Measurements from ENCODE around the gene ISLR. TPM values are rescaled to one million over a fixed set of nuclear protein-coding genes. Genes with fewer than 3 reads are reported as not detected.

The ISLR gene
- total RNA-seq, 2 donors from 2014 or later, result 51.7 to 108 TPM

DNA sequence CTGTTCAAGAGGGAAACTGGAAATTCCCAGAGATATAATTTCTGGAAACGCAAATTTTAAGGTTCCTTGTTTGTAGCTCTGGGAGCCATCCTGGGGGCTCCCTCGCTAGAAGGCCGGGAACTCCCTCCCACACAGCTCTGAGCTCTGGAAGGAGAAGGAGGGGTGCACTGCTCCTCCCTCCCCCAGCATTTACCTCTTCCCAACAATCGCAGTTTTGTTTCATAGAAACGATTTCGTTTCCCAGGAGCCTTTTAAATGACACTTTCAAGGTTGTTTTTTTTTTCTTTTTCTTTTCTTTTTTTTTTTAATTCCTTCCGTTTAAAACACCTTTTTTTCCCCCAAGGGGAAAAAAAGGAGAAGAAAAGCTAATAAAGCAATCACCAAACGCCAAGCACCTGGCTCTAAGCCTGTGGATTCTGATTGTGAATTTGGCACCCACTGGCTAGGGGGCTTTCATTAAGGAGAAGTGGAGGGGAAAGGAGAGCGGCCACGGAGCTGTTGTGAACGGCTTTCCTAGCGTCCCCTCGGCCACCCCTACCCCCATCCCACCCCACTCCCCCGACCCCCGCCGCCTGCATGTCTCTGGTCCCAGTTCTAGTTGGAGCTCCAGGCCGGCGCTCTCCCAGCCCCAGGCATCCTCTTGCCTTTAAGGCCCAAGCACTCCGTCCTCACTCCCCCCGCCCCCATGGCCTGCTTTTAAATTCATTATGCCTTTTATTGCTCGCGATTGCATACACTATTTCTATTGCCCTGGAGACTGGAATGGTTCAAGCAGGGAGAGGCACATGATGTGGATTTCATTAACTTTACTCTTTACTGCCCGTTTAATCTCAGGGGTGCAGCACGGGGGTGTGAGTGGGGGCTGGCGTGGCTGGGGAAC is 49.0 kb downstream of the ISLR start:
- intact Hi-C loops (cut with DNase I), result loop anchor here in 1 of 2 donors (1.0 kb wide), 1 partner anchor 40 kb away; no protein-coding TSS in a partner anchor
- DNase-seq (ENCODE audit: low spot score), result no peak

DNA sequence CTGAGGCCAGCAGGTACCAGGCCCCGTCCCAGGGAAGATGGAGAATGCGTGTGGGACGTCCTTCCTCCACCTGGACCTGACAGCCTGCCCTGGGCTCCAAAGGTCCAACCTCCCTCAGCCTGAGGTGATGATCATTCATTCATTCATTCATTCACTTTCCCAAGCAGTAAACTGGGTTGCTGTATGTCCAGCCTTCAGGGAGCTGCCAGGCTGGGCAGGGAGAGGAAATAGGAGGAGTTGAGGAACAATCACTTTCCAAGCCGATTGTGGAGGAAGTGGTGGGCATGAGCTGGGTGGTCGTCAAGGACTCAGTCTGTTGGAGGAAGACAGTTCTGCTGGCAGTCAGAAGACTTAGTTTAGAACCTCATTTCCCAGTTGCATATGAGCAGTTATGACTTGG is 52.4 kb downstream of the ISLR start:
- no peak for DNase-seq (ENCODE audit: low spot score)
- intact Hi-C loops (cut with DNase I), result no loop called here

Other genes starting within 250 kb of the ISLR start
- gene LOXL1, start 247.2 kb upstream of the ISLR start, total RNA-seq, result 100 to 1,000 TPM in 1 of 2 donors, 10 to 100 TPM in 1; 94.6 to 110 TPM
- gene STOML1, start 181.4 kb upstream of the ISLR start, total RNA-seq, result 10 to 100 TPM; 17.3 to 20.1 TPM
- gene PML, start 179.0 kb upstream of the ISLR start, total RNA-seq, result 10 to 100 TPM; 49.2 to 50.7 TPM
- under 1 TPM in 1 of 2 donors, not detected in 1; 0.24 TPM for gene GOLGA6A, start 91.2 kb upstream of the ISLR start, total RNA-seq
- under 1 TPM; 0.62 to 0.65 TPM for gene ISLR2, start 43.1 kb upstream of the ISLR start, total RNA-seq
- gene STRA6, start 29.1 kb downstream of the ISLR start, total RNA-seq, result 1 to 10 TPM in 1 of 2 donors, not detected in 1; 1.3 TPM
- not detected for gene CCDC33, start 62.6 kb downstream of the ISLR start, total RNA-seq
- gene CYP11A1, start 193.9 kb downstream of the ISLR start, total RNA-seq, result 1 to 10 TPM in 1 of 2 donors, under 1 TPM in 1; 0.71 to 1.2 TPM

Measured in posterior vena cava (tissue), 2 donors.